Activated CD4-positive, alpha-beta T cell treated with anti-CD3 and anti-CD28 coated beads, Interleukin-2, amount 50 U/mL, for 48 hours (primary cell): ENCODE data around the gene AHR.

Experiments used
- DNase-seq, 2 experiments: peaks; one replicate each; pipeline ENCODE4 v3.0.0-alpha.2; 2020

The AHR gene

GRCh38 chr7:17298102-17298839, at the start of gene AHR:
TSS of gene AHR (plus strand) at chr7:17298652. CDS start at chr7:17299265, 613 bp downstream.
- DNase-seq, result peak; percentile 91 to 93

- DNase-seq, result no peak
Observed at GRCh38 chr7:17253885-17254284, 44.6 kb upstream of the AHR start.

- DNase-seq, result no peak
Observed at GRCh38 chr7:17255926-17256325, 42.5 kb upstream of the AHR start.

GRCh38 chr7:17256375-17256774, 42.1 kb upstream of the AHR start:
- DNase-seq, result no peak

- DNase-seq, result no peak
Observed at GRCh38 chr7:17266565-17266964, 31.9 kb upstream of the AHR start.

GRCh38 chr7:17269341-17270221, 28.9 kb upstream of the AHR start:
- no peak for DNase-seq

GRCh38 chr7:17274551-17275245, 23.8 kb upstream of the AHR start:
- no peak for DNase-seq

GRCh38 chr7:17275749-17276671, 22.4 kb upstream of the AHR start:
- DNase-seq, result no peak

GRCh38 chr7:17279061-17279460, 19.4 kb upstream of the AHR start:
- DNase-seq, result no peak

GRCh38 chr7:17289074-17289645, 9.3 kb upstream of the AHR start:
- DNase-seq, result no peak

GRCh38 chr7:17292843-17293242, 5.6 kb upstream of the AHR start:
- DNase-seq, result no peak

- no peak for DNase-seq
Observed at GRCh38 chr7:17293481-17293880, 5.0 kb upstream of the AHR start.

GRCh38 chr7:17297243-17297642, 1.2 kb upstream of the AHR start:
- DNase-seq, result no peak

- peak; percentile 62 to 65 for DNase-seq
Observed at GRCh38 chr7:17298840-17299482, 509 bp downstream of the AHR start.

- DNase-seq, result peak; percentile 12 to 29
Observed at GRCh38 chr7:17299483-17299991, 1.1 kb downstream of the AHR start.

- no peak for DNase-seq
Observed at GRCh38 chr7:17300012-17300411, 1.6 kb downstream of the AHR start.

- DNase-seq, result no peak
Observed at GRCh38 chr7:17300437-17300836, 2.0 kb downstream of the AHR start.

- DNase-seq, result peak; percentile 36 to 53
Observed at GRCh38 chr7:17301471-17302456, 3.3 kb downstream of the AHR start.

GRCh38 chr7:17302575-17303142, 4.2 kb downstream of the AHR start:
- no peak for DNase-seq

- DNase-seq, result no peak
Observed at GRCh38 chr7:17304926-17305325, 6.5 kb downstream of the AHR start.
